NCI-H446 (cell line): ENCODE results near the gene HYI.
"Not testable (repeated sequence)": the region's sequence is repeated elsewhere in the genome, so short reads cannot be mapped to it uniquely, and the experiment has no call there.

Source experiments
- DNase-seq, 2 experiments: peaks; one replicate each; lab custom pipeline; 2025; lab: John Stamatoyannopoulos, UW

The HYI gene

DNA sequence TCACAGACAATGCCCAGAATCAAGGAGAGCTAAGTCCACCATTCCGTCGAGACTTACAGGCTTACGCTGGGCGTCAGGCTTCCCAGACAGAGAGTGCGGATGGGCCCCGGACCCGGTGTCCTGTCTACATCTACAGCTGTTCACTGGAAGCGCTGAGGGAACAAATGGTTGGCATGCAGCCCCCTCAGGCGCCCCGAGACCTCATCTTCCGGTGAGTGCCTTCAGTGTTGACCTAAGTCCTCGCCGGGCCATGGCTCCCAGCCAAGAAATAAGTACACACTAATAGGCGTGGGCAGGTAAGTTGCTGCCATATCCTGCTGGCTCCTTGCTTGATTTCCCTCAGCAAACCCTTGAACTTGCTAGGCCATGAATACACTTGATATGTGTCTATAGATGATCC is 26.2 kb downstream of the HYI start:
- no peak for DNase-seq

DNA sequence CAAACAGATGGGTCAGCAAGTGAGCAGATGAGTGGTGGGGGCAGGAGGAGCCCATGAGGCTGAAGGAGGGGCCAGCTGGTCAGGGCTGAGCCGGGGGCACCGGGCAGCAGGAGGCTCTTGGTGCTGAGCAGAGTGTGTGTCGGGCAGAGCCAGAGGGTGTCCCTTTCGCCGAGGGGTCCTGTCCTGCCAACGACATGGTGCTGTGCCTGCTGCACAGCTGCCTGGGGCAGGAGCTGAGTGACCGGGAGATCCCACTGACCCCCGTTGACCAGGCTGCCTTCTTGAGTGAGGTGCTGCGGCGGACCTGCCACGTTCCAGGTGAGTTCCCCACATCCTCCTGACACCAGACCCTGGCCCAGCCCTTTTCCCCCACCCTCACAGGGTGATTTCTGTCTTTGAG is 27.5 kb downstream of the HYI start:
- DNase-seq = no peak

DNA sequence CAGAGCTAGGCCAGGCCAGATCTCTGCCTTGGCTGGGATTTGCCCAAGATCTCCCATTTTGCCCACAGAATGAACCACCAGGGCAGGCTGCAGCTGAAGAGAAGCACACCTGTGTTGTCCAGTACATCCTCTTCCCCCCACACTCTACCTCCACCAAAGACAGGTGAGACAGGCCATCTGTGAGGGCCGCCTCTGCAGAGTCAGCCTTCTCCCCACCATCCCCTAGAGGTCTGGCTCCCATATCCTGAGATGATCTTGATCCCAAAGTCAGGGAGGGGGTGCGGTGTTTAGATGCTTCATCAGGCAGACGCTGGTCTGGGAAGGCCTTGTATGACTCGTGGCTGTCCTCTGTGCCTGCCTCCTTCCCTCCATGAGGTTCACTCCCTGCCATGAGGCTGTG is 28.7 kb downstream of the HYI start:
- DNase-seq = no peak

DNA sequence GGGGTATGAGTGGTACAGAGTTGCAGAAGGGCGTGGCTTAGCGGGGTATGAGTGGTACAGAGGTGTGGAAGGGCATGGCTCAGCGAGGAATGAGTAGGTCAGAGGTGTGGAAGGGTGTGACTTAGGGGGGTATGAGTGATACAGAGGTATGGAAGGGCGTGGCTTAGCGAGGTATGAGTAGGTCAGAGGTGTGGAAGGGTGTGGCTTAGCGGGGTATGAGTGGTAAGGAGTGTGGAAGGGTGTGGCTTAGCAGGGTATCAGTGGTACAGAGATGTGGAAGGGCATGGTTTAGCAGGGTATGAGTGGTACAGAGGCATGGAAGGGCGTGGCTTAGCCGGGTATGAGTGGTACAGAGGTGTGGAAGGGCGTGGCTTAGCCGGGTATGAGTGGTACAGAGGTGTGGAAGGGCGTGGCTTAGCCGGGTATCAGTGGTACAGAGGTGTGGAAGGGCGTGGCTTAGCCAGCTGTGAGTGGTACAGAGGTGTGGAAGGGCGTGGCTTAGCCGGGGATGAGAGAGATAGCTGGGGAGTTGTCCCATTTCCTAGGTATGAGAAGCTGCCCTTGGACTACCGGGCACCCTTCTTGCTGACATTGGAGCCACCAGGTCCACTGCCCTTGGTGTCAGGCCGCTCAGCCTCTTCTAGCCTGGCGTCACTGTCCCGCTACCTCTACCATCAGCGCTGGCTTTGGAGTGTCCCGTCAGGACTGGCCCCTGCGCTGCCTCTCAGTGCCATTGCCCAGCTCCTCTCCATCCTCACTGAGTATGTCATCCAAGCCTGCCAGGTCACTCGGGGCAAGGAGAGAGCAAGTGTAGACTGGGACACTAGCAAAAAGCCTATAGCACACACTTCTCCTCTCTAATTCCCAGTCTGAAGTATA is 29.8 kb downstream of the HYI start:
- no peak for DNase-seq

DNA sequence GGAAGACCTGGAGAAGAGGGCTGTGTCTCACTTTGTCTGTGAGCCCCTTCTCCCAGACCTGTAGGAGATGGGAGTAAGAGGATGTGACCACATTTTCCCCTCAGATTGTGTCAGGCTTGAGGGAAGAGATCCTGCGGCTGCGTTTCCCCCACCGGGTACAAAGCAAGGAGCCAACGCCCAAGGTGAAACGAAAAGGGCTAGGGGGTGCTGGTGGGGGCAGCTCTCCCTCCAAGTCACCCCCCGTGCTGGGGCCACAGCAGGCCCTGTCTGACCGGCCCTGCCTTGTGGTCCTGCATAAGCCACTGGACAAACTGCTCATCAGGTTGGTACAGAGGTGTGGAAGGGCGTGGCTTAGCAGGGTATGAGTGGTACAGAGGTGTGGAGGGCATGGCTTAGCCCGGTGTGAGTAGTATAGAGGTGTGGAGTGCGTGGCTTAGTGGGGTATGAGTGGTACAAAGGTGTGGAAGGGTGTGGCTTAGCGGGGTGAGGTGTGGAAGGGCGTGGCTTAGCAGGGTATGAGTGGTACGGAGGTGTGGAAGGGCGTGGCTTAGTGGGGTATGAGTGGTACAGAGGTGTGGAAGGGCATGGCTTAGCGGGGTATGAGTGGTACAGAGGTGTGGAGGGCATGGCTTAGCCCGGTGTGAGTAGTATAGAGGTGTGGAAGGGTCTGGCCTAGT is 30.6 kb downstream of the HYI start:
- DNase-seq = no peak

- no peak for DNase-seq
These were observed 31.6 kb downstream of the HYI start for GRCh38 chr1:43421976-43422750.

GRCh38 chr1:43421396-43421795 is 32.3 kb downstream of the HYI start:
- no peak for DNase-seq

- no peak for DNase-seq
These were observed 32.9 kb downstream of the HYI start for GRCh38 chr1:43420874-43421273.

DNA sequence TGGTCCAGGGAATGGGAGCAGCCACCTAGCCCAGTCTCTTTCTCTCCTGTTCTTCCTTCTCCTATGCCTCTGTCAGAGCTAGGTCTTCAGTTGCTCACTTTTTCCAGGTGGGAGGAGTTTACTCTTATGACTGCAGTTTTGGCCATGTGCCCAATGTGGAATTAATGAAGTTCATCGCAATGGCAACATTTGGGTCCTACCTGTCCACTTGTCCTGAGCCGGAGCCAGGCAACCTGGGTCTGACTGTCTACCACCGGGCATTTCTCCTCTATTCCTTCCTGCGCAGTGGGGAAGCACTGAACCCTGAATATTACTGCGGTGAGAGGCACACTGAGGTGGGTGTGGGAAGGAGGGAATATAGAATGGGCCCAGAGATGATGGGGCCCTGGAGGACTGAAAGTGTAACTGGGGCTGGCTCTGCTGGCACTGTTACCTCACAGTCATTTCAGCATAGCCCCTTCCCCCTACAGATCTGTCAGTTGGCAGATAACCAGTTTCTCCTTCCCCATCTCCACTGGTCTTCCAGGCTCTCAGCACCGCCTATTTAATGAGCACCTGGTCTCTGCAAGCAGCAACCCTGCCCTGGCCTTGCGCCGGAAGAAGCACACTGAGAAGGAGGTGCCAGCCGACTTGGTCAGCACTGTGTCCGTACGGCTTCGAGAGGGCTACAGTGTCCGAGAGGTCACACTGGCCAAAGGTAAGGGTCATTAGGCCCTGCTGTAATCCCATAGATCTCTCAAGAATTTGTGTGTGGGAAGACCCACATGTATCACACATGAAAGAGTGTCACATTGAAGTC is 33.9 kb downstream of the HYI start:
- no peak for DNase-seq

- no peak for DNase-seq
These were observed 34.9 kb downstream of the HYI start for GRCh38 chr1:43418858-43419257.

DNA sequence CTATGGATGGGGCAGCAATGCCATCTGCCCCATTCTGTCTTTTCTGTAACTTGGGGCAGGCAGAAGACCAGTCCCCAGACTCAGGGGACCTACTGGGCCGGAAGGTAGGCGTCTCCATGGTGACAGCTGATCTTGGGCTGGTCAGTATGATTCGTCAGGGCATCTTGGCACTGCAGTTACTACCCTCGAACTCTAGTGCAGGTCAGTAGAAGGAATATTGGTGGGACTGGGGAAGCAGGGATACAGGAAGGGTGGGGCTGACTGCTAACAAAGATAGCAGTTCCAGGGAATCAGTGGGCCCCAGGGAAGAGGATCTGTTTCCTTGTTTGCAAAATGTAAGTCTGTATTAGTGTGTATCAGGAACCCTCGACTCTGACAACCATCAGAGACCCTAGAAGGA is 37.8 kb downstream of the HYI start:
- DNase-seq = no peak

GRCh38 chr1:43414634-43415223 is 39.0 kb downstream of the HYI start:
- peak; percentile 32 to 57 for DNase-seq

DNA sequence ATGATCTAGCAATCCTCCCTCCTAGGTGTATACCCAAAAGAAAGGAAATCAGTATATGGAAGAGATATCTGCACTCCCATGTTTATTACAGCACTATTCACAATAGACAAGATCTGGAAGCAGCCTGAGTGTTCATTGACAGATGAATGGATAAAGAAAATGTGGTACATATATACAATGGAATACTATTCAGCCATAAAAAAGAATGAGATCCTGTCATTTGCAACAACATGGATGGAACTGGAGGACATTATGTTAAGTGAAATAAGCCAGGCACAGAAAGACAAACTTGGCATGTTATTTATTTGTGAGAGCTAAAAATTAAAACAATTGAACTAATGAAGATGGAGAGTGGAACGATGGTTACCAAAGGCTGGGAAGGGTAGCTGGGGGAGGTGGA is 40.3 kb downstream of the HYI start:
- DNase-seq = not testable (repeated sequence)

GRCh38 chr1:43410571-43410970 is 43.2 kb downstream of the HYI start:
- no peak for DNase-seq

GRCh38 chr1:43405876-43406234 is 47.9 kb downstream of the HYI start:
- no peak for DNase-seq

DNA sequence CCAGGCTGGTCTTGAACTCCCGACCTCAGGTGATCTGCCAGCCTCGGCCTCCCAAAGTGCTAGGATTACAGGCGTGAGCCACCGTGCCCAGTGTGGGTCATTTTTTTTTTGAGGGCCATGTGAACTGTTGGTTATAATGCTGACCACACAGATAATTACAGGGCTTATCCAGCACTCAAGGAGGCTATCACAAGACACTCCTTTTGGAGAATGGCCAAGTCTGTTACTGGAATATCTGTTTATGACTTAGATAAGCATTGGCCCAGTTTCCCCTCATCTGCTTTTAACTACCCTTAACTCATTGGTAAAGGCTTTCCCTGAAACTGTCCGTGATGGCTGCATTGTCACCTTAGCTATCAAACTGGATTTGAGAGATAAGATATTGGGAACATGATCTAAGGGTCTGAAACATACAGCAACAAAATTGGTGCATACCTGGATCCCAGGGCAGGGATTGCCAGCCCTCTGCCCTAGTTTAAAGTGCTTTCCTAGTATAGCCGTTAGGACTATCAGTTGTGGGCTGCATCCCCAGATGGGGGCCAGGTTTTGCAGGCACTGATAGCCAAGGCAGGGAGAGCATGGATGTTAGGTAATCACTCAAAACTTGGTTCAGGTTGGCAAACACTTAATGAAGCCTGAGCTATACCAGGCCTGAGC is 48.4 kb downstream of the HYI start:
- DNase-seq = no peak

DNA sequence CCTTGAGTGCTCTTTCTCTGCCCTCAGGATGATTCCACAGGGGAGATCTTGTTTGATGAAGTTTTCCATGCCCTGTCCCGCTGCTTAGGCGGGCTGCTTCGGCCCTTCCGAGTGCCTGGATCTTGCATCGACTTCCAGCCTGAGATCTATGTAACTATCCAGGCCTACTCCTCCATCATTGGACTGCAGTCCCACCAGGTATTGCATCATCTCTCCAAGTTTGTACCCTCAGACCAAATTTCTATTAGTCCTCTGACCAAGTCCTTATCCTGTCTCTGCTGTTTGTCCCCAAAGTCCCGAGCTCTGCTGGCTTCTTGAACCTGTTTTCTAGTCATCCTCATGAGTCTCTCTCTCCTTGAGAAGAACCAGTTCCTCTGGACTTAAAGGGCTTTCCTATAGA is 49.4 kb downstream of the HYI start:
- DNase-seq = no peak

DNA sequence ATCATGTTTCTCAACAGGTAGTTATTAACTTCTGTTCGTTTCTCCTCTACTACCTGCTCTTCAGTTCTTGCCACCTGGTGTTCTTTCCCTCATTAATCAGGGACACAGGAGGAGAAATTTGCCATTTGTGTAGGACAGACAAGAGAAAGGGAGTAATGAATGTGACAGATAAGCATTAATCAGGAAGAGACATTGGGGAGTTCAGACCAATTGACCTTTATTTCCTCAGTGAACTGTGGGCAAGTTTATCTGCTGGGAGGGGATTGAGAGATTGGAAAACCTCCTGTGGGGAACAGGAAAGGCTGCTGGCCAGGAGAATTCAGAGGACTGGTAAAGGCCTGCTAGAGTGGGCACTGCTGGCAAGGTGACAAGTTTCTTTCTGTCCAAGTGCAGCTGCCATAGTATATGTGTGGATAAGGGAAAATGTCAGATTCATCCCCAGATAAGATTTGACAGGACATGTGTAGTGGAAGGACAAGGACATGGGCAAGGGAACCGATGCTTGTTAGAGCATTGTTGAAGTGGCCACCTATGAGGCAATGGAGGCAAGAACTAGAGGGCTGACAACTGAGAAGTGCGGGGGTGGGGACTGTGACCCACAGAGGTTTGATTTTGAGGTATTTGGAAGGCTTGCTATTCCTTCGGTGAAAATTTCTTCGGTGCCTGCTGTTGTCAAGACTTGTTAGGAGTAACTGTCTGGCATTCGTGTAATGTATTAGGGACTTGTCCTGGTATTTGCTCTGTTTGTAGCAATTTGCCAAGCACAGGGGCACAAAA is 51.5 kb downstream of the HYI start:
- no peak for DNase-seq
